Measurements from ENCODE around the gene CRTAC1. TPM values are rescaled to one million over a fixed set of nuclear protein-coding genes. Genes with fewer than 3 reads are reported as not detected.

The CRTAC1 gene
- total RNA-seq, 1 experiment from 2014 or later: 0.46 TPM

DNA sequence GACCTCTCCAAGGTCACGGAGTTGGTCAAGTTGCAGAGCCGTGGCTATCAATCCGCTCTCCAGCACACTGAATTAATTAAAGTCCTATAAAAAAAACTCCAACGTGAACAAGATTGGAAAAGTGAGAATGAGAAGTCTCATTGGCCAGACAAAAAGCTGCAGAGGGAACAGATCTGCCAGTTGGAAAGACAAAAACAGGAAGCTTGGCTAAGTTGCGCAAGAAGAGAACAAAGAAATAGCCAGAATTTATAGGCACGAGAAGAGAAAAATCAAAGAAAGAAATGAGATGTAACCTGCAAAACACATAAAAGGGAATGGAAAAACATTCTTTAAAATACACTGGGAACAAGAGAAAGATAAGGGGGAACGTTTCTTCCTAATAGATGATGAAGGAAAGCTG, 45.7 kb upstream of the CRTAC1 start:
- H3K4me1 Mint-ChIP-seq: peaks cover 0 to 7% of the 10 kb centered on the region in 2 experiments; a peak in 2 of 4 replicates
- H3K79me2 ChIP-seq (ENCODE audit: insufficient read depth, low read length): no peaks in the 10 kb centered on the region
- peaks cover 54% of the 10 kb centered on the region for H3K27me3 Mint-ChIP-seq (ENCODE audit: low read depth)

More for the DNA sequence above, 45.7 kb upstream of the CRTAC1 start:
- H2BK12ac ChIP-seq (ENCODE audit: insufficient read length, low read depth, low read length): no peak overlapping the region
- no peak overlapping the region for H2BK120ac ChIP-seq (ENCODE audit: low read depth, low read length, poor library complexity, severe bottlenecking)
- no peak overlapping the region for H2AFZ ChIP-seq (ENCODE audit: low read length)
- H3K27ac ChIP-seq (ENCODE audit: insufficient read length, low read depth, low read length): no peak overlapping the region
- Mint-ChIP-seq H3K4me3 (no peak overlapping the region), H3K36me3 (ENCODE audit: insufficient read depth in 1 of 3, low read depth in 3 of 3) (no peaks in the 10 kb centered on the region), H3K9me3 (no peaks in the 10 kb centered on the region), H3K27ac (no peak overlapping the region)
- no peaks in the 10 kb centered on the region for H4K20me1 ChIP-seq (ENCODE audit: control insufficient read depth, insufficient read depth, insufficient read length)
- TF ChIP-seq, protein P1, sequence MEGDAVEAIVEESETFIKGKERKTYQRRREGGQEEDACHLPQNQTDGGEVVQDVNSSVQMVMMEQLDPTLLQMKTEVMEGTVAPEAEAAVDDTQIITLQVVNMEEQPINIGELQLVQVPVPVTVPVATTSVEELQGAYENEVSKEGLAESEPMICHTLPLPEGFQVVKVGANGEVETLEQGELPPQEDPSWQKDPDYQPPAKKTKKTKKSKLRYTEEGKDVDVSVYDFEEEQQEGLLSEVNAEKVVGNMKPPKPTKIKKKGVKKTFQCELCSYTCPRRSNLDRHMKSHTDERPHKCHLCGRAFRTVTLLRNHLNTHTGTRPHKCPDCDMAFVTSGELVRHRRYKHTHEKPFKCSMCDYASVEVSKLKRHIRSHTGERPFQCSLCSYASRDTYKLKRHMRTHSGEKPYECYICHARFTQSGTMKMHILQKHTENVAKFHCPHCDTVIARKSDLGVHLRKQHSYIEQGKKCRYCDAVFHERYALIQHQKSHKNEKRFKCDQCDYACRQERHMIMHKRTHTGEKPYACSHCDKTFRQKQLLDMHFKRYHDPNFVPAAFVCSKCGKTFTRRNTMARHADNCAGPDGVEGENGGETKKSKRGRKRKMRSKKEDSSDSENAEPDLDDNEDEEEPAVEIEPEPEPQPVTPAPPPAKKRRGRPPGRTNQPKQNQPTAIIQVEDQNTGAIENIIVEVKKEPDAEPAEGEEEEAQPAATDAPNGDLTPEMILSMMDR (conservative IDR thresholded peaks at IDR 0.05): no peak
- H2BK5ac ChIP-seq (ENCODE audit: insufficient read length, low read length): no peak overlapping the region
- no peak overlapping the region for H3K4ac ChIP-seq (ENCODE audit: low read depth, low read length)
- H4K91ac ChIP-seq (ENCODE audit: insufficient read length, low read depth, low read length): no peak overlapping the region
- WGBS (ENCODE audit: extremely low coverage, insufficient read length, low lambda C conversion rate): no CpG with 5 or more reads among the region's 7 CpGs
- H3K79me1 ChIP-seq (ENCODE audit: insufficient read depth, low read depth, low read length, poor library complexity, severe bottlenecking): no peaks in the 10 kb centered on the region
- H3K23me2 ChIP-seq (ENCODE audit: insufficient read length, low read depth, low read length, poor library complexity, severe bottlenecking): no peaks in the 10 kb centered on the region
- H3K23ac ChIP-seq (ENCODE audit: insufficient read length, low read depth, low read length): no peak overlapping the region
- H2BK20ac ChIP-seq (ENCODE audit: low read depth, low read length, poor library complexity, severe bottlenecking): no peak overlapping the region
- H3K4me1 ChIP-seq (ENCODE audit: insufficient read depth, low read length): no peaks in the 10 kb centered on the region
- no peak overlapping the region for H4K5ac ChIP-seq (ENCODE audit: insufficient read length, low read depth, low read length)
- H3K9me3 ChIP-seq (ENCODE audit: control insufficient read depth, low read depth, low read length): no peaks in the 10 kb centered on the region
- no peak overlapping the region for H3K18ac ChIP-seq (ENCODE audit: insufficient read length, low read depth, low read length)
- H4K8ac ChIP-seq (replicated peaks; ENCODE audit: insufficient read length, low read depth, low read length): no peak overlapping the region
- H3K4me2 ChIP-seq (ENCODE audit: insufficient read depth, insufficient read length, low read length): no peak overlapping the region
- no peaks in the 10 kb centered on the region for H3K27me3 ChIP-seq (ENCODE audit: insufficient read depth, low read length)
- H3K14ac ChIP-seq (ENCODE audit: insufficient read depth, low read length): no peak overlapping the region
- no peak overlapping the region for H3K9ac ChIP-seq (ENCODE audit: extremely low read depth, insufficient read length, low read length)
- H3K56ac ChIP-seq (ENCODE audit: insufficient read length, low read depth, low read length): no peak overlapping the region
- H2AK5ac ChIP-seq (ENCODE audit: insufficient read length, low read length): no peak overlapping the region
- H2BK15ac ChIP-seq (ENCODE audit: low read depth, low read length): no peak overlapping the region
- no peak for DNase-seq
- no peak overlapping the region for H3T11ph ChIP-seq (ENCODE audit: low read length)

Measured in H9 (cell line).